Sigmoid colon (tissue), 4 donors: ENCODE results near the gene STRA8.

ENCODE experiments used
- CTCF ChIP-seq, 4 experiments: fragments of 450-650 bp in 3 of 4; fragments of 200-600 bp in 1 of 4; IDR thresholded peaks; one replicate each; pipeline ENCODE4 v1.5.1; 2016 to 2019; ENCODE audit warnings: antibody characterized with exemption in 4 of 4, mild to moderate bottlenecking in 3 of 4, moderate library complexity in 2 of 4
- EP300 ChIP-seq, 4 donors: sonication (generic); formaldehyde crosslinking; IDR thresholded peaks; one replicate each; pipeline ENCODE4 v1.6.1; 2017; ENCODE audit warnings: antibody characterized with exemption in 4 of 4
- POLR2A ChIP-seq, 2 donors: fragments of 450-650 bp; IDR thresholded peaks; one replicate each; pipeline ENCODE4 v1.6.1; 2016; ENCODE audit warnings: antibody characterized with exemption in 2 of 2, mild to moderate bottlenecking in 2 of 2, moderate library complexity in 2 of 2
- POLR2AphosphoS5 ChIP-seq, 4 donors: sonication (generic); formaldehyde crosslinking; IDR thresholded peaks; one replicate each; pipeline ENCODE4 v1.6.1; 2017; ENCODE audit warnings: antibody characterized with exemption in 4 of 4

DNA sequence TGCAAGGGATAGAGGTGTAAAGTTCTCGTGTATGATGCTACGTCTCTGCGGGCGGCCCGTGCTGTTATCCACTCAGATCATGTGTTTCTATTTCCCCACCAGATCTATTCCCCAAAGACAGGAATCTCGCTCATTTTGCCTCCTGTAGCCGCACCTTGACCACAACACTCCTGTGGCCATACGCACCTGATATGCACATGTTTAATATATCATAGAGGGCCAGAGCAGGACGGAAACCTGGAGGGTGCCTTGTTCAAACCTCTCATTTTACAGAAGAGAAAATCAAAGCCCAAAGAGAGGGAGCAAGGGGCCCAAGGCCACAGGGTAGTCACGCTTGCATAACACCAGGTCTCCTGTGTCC, 37.6 kb downstream of the STRA8 start:
- TF ChIP-seq CTCF (IDR thresholded peaks at IDR 0.05) (no peak), EP300 (IDR thresholded peaks at IDR 0.05) (no peak), POLR2A (IDR thresholded peaks at IDR 0.05) (no peak), POLR2AphosphoS5 (IDR thresholded peaks at IDR 0.05) (no peak)
